ENCODE data around the gene MACROH2A1.

Gene MACROH2A1

GRCh38 chr5:135289651-135290050 lies 109.4 kb downstream of the MACROH2A1 start:
- FAIRE-seq: no peak
- no peak for DNase-seq (ENCODE audit: low spot score)

DNA sequence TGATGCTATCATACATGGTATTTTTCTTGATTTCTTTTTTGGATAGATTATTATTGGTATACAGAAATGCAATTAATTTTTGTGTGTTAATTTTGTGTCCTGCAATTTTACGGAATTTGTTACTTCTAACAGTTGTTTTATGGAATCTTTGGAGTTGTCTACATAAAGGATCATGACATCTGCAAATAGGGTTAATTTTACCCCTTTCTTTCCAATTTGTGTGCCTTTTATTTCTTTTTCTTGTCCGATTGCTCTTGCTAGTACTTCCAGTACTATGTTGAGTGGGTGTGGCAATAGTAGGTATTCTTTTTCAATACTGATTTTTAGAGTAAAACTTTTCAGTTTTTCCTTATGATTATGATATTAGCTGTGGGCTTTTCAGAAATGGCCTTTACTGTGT lies 111.5 kb downstream of the MACROH2A1 start:
- no peak for FAIRE-seq

More for the DNA sequence above, 111.5 kb downstream of the MACROH2A1 start:
- DNase-seq (ENCODE audit: low spot score): no peak
